Stimulated activated CD4-positive, alpha-beta T cell treated with anti-CD3 and anti-CD28 coated beads, Interleukin-2, amount 100 ng/mL, for 4 hours (primary cell): ENCODE results near the gene SLC7A4.
"Not testable (repeated sequence)": the region's sequence is repeated elsewhere in the genome, so short reads cannot be mapped to it uniquely, and the experiment has no call there.

Experiments used
- DNase-seq: peaks from one replicate; pipeline ENCODE4 v3.0.0-alpha.2; 2020; ENCODE audit warnings: low read depth

Gene SLC7A4

DNA sequence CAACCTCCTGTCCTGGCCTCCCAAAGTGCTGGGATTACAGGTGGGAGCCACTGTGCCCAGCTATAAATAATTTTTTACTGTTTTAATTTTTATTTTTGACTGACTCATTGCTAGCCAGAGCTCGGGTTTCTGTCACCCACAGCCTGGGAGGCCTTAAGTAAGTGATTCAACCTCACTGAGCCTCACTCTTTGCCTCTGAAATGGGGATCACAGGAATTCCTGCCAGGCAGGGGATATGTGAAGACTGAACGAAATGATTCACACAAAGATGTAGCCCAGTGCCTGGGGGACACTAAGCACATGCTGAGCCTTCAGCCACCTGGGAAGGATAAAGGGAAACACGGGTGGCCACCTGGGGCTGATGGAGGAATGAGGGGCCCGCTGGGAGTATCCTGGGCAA lies 9.6 kb upstream of the SLC7A4 start:
- no peak for DNase-seq

DNA sequence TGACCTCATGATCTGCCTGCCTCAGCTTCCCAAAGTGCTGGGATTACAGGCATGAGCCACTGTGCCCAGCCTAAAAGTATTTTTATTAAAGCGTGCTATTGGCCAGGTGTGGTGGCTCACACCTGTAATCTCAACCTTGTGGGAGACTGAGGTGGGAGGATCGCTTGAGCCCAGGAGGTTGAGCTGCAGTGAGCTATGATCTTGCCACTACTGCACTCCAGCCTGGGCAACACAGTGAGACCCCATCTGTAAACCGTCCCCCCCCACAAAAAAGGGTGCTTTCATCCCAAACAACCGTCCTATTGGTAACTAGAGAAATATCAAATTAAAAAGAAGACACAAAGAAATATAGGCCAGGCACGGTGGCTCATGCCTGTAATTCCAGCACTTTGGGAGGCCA lies 6.8 kb upstream of the SLC7A4 start:
- not testable (repeated sequence) for DNase-seq

DNA sequence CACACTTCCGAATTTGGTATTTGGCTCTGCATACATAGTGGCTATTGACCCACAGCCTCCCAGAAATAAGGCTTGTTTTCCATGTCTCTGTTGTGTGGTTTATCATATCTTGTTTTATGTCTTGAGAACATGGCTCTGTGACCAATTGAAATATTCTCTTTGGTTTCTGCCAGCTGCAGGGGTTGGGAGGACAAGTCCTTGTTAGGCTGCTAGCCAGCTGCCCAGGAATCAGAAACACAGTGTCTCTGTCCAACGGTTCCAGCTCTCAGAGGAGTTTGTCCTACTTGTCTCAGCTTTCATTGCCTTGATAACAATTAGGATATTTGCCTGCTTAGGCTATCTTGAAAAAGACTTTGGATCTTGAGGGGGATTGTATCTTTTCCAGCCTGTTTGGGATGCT lies 6.0 kb upstream of the SLC7A4 start:
- DNase-seq = no peak

DNA sequence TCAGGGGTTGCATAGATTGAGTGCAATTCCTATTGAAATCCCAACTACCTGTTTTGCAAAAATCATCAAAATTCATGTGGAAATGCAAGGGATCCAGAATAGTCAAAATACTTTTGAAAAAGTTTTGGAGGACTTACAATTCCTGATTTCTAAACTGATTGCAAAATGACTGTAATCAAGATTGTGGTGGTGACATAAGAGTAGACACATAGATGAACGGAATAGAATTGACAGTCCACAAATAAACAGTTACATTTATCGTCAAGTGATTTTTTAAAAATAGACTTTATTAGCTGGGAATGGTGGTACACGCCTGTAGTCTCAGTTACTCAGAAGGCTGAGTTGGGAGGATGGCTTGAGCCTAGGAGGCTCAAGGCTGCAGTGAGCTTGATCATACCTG lies 2.6 kb upstream of the SLC7A4 start:
- DNase-seq = no peak

DNA sequence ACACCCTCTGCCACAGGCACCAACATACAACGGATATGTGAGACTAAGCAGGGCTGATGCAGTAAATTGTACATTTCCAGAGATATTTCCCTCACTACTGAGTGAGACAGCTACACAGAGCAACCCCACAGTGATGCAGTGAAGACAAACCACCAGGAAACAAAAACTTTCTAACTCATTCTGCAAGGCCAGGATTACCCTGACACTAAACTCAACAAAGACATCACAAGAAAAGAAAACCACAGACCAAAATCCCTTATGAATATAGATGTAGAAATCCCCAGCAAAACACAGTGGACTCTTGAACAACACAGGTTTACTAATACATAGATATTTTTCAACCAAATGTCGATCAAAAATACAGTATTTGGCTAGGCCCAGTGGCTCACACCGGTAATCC lies 1.5 kb upstream of the SLC7A4 start:
- no peak for DNase-seq

DNA sequence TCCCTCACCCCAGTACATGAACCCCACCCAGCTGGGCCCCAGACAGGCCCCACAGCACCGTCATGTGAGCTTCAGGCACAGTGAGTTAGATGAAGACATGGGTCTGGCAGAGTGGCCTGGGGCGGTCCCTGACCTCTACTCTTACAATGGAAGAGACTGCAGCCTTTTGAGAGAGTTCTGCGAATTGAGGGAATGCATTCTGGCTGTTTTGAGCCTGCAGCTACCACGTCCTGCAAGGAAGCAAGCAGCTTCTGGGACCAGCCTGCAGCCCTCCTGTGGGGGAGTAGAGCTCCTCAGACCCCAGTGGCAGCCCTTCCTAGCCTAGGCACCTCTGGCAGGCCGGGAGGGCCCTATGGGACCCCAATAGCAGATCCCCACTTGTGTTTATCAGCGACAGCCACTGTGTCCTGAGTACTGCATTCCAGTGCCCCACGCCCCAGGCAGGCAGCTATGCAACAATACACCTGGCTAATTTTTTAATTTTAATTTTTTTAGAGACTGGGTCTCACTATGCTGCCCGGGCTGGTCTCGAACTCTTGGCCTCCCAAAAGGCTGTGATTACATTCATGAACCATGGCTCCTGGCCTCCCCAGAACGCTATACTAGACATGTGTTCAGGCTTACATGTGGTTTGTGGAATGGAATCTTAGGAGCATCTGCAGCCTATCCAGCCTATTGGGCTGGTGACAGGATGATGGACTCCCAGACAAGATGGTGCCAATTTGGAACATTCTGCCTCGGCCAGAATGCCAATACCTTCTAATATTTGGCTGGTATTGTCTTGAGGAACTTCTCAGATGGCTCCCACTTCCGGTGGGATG lies 717 bp upstream of the SLC7A4 start:
- no peak for DNase-seq

DNA sequence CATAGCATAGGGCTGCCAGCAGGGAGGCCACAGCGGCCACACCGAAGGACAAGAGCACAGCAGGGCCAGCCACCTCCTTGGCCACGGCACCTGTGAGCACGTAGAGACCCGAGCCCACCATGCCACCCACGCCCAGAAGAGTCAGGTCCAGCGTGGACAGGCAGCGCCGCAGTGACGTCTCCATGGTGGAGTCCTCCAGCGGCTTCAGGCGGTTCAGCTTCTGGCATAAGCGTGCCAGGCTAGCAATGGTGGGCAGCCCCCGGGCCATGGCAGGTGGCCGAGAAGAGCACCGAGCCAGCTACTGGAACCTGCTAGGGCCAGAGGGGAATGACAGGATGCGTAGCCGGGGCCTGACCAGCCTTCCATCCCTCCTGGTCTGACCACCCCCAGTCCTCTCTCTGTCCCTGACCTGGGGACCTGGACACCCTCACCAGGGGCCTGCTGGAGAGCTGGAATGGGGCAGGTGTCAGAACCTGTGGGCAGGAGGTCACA lies 770 bp downstream of the SLC7A4 start:
- DNase-seq = no peak

DNA sequence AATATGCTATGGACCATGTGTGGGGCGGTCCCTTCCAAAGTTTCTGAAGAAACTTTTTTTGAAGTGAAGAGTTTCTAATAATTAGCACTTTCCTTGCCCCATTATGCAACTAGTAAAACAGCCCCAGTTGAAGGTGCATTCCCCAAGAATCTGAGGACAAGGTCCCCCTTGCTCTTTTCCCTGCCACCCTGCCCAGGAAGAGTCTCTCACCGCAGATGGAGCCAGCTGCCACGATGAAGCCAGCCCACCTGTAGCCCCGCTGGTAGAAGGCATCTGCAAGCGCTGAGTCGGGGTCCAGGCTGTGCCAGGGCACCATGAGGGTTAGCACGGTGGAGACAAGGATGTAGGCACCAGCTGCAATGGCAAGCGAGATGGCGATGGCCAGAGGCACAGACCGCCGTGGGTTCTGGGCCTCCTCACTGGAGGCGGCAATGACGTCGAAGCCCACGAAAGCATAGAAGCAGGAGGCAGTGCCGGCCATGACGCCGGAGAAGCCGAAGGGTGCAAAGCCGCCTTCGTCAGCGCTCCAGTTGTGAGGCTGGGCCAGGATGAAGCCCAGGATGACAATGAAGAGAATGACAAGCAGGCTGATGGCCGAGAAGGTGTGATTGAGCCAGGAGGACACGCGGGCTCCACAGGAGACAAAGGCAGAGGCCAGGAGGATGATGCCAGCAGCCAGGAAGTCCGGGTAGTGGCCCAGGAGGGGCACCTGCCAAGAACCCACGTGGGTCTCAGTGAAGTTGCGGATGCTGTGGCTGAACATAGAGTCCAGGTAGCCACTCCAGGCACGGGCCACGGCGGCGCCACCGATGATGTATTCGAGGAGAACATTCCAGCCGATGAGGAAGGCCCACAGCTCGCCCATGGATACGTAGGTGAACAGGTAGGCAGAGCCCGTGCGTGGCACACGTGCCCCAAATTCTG lies 1.5 kb downstream of the SLC7A4 start:
- DNase-seq = no peak

DNA sequence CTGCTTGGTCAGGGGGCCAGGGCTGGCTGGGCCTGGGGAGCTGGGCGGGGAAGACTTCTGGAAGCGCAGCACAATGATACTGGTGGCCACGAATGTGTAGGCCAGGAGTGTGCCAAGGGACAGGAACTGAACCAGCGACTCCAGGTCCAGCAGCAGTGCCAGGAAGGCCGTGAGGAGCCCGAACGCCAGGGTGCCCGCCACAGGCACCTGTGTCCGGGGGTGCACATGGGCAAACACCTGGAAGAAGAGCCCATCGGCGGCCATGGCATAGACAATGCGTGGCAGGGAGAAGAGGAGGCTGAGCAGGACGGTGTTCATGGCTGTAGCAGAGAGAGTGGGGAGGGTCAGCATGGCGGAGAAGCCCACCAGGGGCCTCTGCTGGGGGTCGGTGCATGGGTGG lies 2.3 kb downstream of the SLC7A4 start:
- no peak for DNase-seq

DNA sequence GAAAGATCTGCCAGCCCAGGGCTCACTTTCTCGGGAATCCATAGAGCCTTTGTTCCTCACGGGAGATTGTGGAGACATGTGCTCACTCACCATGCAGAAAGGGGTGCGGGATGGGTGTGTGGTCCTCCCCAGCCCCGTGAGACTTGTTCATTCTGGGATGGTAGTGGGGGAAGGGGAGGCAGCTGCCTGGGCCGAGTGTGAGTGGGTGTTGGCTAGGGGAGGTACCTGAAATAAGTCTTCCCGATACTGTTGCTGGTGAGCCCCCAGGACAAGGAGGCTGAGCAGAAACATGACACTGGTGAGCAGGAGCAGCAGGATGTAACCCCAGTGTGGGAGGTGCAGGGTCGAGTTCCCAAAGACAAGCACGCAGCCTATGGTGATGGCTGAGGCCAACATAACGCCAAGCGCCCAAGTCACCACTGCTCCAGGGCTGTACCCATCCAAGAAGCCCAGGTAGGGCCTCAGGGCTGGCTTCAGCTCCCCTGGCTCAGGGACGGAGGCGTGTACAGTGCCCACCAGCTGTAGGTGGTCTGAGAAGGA lies 2.8 kb downstream of the SLC7A4 start:
- no peak for DNase-seq

DNA sequence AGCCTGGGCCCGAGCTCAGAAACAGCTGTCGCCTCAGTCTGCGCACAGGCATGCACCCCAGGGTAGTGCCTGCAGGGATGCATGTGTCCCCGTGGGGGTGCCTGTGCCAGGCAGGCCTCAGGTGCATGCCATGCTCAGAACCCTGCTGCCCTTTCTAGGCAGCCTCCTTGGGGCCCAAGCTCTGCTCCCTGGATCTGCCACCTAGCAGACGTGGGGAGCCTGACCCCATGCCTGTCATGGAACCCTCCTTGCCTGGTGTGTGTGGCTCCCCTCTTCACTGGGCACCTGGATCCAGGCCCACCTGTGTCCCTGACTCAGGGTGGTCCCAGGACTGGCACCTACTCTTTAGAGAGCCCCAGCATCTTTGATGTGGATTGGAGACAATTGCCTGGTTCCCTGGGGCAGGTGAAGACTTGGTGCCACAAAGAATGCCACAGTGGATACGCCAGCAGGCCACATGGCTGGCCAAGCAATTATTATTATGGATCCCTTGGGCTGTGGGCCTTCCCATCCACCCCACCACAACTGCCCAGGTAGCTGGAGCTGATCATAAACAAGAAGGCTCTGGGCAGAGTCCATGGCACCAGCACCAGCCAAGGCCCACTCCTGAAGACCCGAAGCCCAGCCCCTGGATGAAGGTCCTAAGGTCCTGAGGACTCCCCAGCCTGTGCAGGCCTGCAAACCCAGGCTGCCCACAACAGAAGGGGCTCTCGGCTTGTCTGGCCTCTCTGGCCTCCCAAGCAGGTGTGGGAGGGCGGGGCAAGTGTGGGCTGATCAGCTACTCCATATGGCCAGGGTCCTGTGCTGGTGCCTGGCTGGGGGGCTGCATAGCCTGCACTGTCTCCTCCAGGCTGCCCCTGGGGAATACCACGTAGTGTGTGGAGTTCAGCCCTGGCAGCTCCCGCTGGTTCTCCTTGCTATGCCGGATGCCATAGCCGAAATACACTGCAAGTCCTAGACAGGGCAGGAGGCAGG lies 3.8 kb downstream of the SLC7A4 start:
- no peak for DNase-seq

DNA sequence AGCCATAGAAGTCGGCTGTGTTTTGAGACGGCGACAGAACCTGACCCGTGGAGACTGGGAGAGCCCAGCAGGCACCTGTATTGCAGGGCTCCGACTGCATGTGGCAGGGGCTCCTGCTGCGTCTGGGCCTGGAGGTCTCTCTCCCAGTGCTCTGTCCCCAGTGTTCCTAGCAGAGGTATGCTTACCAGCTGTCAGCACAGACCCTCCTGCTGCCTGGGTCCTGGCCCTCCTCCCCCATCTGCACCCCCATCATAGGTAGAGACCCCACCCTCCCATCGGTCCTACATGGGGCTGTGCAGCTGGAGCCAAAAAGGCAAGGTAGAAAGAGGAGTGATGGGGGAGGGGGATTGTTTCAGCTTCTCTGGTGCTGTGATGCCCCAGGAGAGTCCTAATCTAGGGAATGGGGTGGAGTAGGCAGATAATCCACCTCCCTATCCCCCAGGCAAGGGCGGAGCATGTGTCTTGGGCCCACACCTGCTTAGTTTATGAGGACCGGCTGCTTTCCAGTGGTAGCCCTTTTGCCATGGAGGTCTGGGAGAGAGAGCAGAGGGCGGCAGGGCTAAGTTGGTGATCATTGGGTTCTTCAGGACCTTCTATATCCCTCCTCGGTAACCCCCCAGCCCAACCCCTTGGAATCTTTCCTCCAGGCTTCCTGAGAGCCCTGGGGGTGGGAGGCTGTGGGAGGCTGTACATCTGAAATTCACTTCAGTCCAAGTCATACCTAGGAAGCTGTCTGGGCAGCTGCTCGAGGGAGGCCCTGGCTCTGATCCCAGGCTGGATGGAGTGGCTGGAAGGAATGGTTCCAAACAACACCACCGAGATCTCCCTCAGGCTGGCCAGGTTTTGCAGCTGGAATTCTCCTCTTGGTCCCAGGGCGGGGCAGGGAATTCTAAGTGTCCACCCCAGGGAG lies 5.3 kb downstream of the SLC7A4 start:
- no peak for DNase-seq

DNA sequence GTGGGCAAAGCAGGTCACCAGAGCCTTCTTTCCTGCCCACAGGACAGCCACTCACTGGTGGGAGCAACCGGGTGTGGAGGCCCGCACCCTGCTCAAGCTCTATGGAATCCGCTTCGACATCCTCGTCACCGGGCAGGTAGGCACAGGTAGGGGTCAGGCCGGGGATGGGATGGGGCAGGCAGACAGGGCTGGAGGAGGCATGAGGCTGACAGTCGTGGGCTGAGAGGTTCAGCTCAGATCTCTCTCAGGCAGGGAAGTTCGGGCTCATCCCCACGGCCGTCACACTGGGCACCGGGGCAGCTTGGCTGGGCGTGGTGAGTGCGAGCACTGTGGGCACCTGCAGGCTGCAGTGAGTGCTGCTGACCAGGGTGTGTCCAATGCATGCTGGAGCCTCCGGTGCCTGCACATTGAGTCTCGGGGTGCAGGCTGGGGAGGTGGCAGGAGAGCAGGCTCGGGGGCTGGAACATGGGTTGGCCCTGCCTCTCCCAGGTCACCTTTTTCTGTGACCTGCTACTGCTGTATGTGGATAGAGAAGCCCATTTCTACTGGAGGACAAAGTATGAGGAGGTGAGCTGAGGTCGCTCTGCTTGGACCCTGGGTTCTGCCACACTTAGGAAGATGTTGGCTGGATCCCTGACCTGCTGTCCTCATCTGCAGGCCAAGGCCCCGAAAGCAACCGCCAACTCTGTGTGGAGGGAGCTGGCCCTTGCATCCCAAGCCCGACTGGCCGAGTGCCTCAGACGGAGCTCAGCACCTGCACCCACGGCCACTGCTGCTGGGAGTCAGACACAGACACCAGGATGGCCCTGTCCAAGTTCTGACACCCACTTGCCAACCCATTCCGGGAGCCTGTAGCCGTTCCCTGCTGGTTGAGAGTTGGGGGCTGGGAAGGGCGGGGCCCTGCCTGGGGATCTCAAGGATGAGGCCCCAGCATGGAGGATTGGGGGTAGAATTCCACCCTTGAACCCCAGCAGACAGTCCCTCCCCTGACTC lies 6.3 kb downstream of the SLC7A4 start:
- no peak for DNase-seq

DNA sequence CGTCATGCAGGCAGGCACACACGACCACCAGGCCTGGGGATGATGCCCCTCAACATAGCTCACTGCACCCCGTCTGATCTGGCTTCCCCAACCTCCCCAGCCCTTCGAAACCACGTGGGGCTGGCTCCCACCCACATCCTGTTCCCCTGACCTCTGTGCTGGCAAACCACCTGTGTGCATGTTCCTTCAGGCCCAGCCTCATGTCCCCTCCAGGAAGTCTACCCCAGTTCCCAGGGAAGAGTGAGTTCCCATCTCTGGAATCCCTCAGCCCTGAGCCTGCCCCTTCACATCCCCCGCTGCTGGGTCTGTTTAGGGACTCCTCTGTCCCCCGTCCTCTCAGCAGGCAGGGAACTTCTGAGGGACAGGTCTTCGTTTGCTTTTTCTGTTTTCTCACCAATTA lies 7.1 kb downstream of the SLC7A4 start:
- no peak for DNase-seq

DNA sequence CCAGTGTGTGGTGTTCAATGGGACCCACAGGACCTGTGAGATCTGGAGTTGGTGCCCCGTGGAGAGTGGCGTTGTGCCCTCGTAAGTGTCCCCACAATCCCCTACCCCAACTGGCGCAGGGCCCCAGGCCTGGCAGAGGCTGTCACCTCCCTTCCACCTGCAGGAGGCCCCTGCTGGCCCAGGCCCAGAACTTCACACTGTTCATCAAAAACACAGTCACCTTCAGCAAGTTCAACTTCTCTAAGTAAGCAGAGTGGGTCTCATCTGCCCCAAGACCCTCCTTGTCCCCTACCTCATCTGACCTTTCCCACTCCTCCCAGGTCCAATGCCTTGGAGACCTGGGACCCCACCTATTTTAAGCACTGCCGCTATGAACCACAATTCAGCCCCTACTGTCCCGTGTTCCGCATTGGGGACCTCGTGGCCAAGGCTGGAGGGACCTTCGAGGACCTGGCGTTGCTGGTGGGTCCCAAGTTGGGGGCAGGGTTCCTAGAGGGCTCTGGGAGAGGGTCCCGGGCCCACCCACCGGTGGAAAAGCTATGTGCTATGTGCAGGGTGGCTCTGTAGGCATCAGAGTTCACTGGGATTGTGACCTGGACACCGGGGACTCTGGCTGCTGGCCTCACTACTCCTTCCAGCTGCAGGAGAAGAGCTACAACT lies 9.3 kb downstream of the SLC7A4 start:
- no peak for DNase-seq

DNA sequence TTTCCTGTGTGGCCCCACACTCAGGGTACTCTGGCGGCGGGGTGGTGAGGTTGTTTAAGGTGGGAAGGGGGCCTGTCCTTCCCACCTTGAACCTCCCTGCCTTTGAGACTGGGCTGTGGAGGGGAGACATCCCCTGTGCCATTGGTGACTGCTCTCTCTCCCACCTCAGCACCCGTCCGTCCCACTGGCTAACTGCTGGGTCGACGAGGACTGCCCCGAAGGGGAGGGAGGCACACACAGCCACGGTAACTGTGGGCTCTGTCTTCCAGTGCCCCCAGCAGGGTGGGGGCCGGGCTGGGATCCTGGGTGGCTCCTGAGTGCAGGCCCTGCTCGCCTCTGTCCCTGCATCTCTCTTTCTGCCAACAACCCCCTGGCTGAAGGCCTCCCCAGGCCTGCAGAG lies 9.9 kb downstream of the SLC7A4 start:
- no peak for DNase-seq

DNA sequence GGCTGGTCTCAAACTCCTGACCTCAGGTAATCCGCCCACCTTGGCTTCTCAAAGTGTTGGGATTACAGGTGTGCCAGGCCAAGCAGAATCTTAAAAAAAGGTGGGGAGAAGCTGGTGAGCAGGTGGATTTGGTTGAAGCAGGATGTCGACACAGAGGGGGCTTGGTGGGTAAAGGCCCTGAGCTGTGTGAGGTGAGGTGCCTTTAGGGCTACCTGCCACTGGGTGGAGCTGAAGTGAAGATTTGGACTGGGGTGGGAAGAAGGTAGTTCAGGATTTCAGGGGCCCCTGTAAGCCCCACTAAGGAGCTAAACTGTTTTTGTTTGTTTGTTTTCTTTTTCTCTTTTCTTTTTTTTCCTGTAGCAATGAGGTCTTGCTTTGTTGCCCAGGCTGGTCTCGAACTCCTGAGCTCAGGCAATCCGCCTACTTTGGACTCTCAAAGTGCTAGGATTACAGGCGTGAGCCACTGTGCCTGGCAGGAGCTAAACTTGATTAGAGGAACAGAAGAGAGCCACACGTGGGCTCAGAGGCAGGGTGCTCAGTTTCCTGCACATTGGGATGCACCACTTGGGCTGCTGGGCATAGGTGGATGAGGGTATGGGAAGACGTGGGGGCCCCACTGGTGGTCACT lies 11.4 kb downstream of the SLC7A4 start:
- DNase-seq = no peak

DNA sequence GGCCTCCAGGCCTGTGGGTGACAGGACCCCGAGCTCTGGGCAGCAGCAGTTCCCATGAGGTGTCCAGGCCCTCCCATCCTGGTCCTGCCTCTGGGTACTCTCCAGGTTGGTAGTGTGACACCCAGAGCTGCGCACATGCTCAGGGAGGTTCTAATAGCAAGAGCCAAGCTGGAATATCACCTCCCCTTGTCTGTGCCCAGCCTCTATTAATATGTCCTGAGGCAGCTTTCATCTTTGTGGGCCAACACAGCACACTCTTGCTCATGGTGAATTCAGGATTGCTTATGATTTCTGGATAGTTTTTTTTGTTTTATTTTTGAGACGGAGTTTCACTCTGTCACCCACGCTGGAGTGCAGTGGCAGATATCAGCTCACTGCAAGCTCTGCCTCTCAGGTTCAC lies 14.0 kb downstream of the SLC7A4 start:
- no peak for DNase-seq
